Smooth muscle cell (in vitro differentiated cells): Measurements from ENCODE around the gene P2RY2. TPM values are rescaled to one million over a fixed set of nuclear protein-coding genes. Genes with fewer than 3 reads are reported as not detected.
"Not testable (repeated sequence)": the region's sequence is repeated elsewhere in the genome, so short reads cannot be mapped to it uniquely, and the experiment has no call there.

Experiments
- DNase-seq: peaks from one replicate; lab custom pipeline; 2025; ENCODE audit not compliant: unreplicated experiment; lab: John Stamatoyannopoulos, UW
- H2AFZ ChIP-seq: fragments of 200-600 bp; sonication (generic); 2 replicates; pipeline ENCODE4 v1.6.0; 2016; ENCODE audit warnings: antibody characterized with exemption, low read depth, mild to moderate bottlenecking
- H3F3A ChIP-seq: fragments of 200-600 bp; sonication (generic); 2 replicates; pipeline ENCODE4 v1.6.0; 2017; ENCODE audit warnings: antibody characterized with exemption, low read depth
- H3K27ac ChIP-seq: fragments of 200-600 bp; sonication (generic); 2 replicates; pipeline ENCODE4 v1.5.1; 2016; ENCODE audit warnings: low read depth, mild to moderate bottlenecking
- H3K27me3 ChIP-seq: fragments of 200-600 bp; sonication (generic); 2 replicates; pipeline ENCODE4 v1.6.1; 2016; ENCODE audit warnings: low read depth, mild to moderate bottlenecking
- H3K36me3 ChIP-seq: fragments of 200-600 bp; sonication (generic); 2 replicates; pipeline ENCODE4 v1.5.1; 2016; ENCODE audit warnings: low read depth
- H3K4me1 ChIP-seq: fragments of 200-600 bp; sonication (generic); 2 replicates; pipeline ENCODE4 v1.5.1; 2016; ENCODE audit warnings: low read depth
- H3K4me2 ChIP-seq: fragments of 200-600 bp; sonication (generic); 2 replicates; pipeline ENCODE4 v1.6.0; 2016; ENCODE audit warnings: mild to moderate bottlenecking
- H3K4me3 ChIP-seq: fragments of 200-600 bp; sonication (generic); 2 replicates; pipeline ENCODE4 v1.5.1; 2016; ENCODE audit warnings: mild to moderate bottlenecking
- H3K79me2 ChIP-seq: fragments of 200-600 bp; sonication (generic); 2 replicates; pipeline ENCODE4 v1.6.0; 2016; ENCODE audit warnings: low read depth, mild to moderate bottlenecking
- H3K9ac ChIP-seq: fragments of 200-600 bp; sonication (generic); 2 replicates; pipeline ENCODE4 v1.6.0; 2016; ENCODE audit warnings: low read depth
- H3K9me3 ChIP-seq: fragments of 200-600 bp; sonication (generic); replicated peaks from 2 replicates; pipeline ENCODE4 v1.5.1; 2016; ENCODE audit warnings: low read depth
- H4K20me1 ChIP-seq: fragments of 200-600 bp; sonication (generic); 2 replicates; pipeline ENCODE4 v1.6.0; 2016; ENCODE audit warnings: low read depth
- CTCF ChIP-seq: fragments of 200-600 bp; sonication (generic); IDR thresholded peaks from 2 replicates; pipeline ENCODE4 v1.5.1; 2017; ENCODE audit warnings: borderline replicate concordance, mild to moderate bottlenecking, antibody characterized with exemption; ENCODE audit not compliant: insufficient read depth, poor library complexity, severe bottlenecking
- WGBS: methylation state at CpG from one replicate; pipeline ENCODE4 v1.1.7; 2016; ENCODE audit warnings: low lambda C conversion rate; 5-methylcytosine and 5-hydroxymethylcytosine counted together
- polyA plus RNA-seq: library from polyadenylated mRNA; unstranded; fragments of >200 nt; fragmentation: Nextera tagmentation; extraction: Ambion mirVana; gene quantifications from 2 replicates; pipeline ENCODE4 v1.2.1, GENCODE V29; 2016
- total RNA-seq: library from RNA; depleted of rRNA; stranded (reverse); fragments of >200 nt; gene quantifications from 2 replicates; pipeline ENCODE4 v1.2.3, GENCODE V29; 2014

The P2RY2 gene
- total and polyA plus RNA-seq, 2 experiments from 2014 or later = 5.8 TPM; not detected in 1

GRCh38 chr11:73269459-73270015, 51.5 kb downstream of the P2RY2 start:
- TF ChIP-seq CTCF = no peak
- no peak overlapping the region for H3K9ac ChIP-seq
- no peaks in the 10 kb centered on the region for H3K9me3 ChIP-seq
- no peak for DNase-seq
- no peaks in the 10 kb centered on the region for H3K36me3 ChIP-seq
- H3K4me2 ChIP-seq = no peak overlapping the region
- WGBS = 66% methylated on average over 7 of the region's 7 CpGs
- no peaks in the 10 kb centered on the region for H3K79me2 ChIP-seq
- no peaks in the 10 kb centered on the region for H3K27me3 ChIP-seq
- H2AFZ ChIP-seq = no peak overlapping the region
- no peak overlapping the region for H3K4me3 ChIP-seq
- peaks cover 8% of the 10 kb centered on the region for H3F3A ChIP-seq
- peak overlapping the region; percentile 24 for H3K27ac ChIP-seq
- H3K4me1 ChIP-seq = peaks cover 5% of the 10 kb centered on the region
- no peaks in the 10 kb centered on the region for H4K20me1 ChIP-seq

GRCh38 chr11:73270016-73270854, 52.2 kb downstream of the P2RY2 start:
- Histone ChIP-seq H3K36me3 (no peaks in the 10 kb centered on the region), H3K4me2 (no peak overlapping the region), H3K27me3 (no peaks in the 10 kb centered on the region), H3K9ac (no peak overlapping the region), H3K27ac (peak overlapping the region; percentile 44), H3K4me3 (no peak overlapping the region), H3K79me2 (no peaks in the 10 kb centered on the region), H4K20me1 (no peaks in the 10 kb centered on the region), H3F3A (peaks cover 8% of the 10 kb centered on the region), H3K4me1 (peaks cover 5% of the 10 kb centered on the region), H3K9me3 (no peaks in the 10 kb centered on the region), H2AFZ (no peak overlapping the region)
- TF ChIP-seq CTCF = no peak
- 90% methylated on average over 7 of the region's 7 CpGs for WGBS
- no peak for DNase-seq

GRCh38 chr11:73270855-73271477, 52.9 kb downstream of the P2RY2 start:
- 60% methylated on average over 18 of the region's 18 CpGs for WGBS
- H3F3A ChIP-seq = peaks cover 8% of the 10 kb centered on the region
- no peak for DNase-seq
- peak overlapping the region; percentile 44 for H3K27ac ChIP-seq
- no peaks in the 10 kb centered on the region for H4K20me1 ChIP-seq
- no peaks in the 10 kb centered on the region for H3K27me3 ChIP-seq
- no peak overlapping the region for H3K9ac ChIP-seq
- peak overlapping the region; percentile 27 for H3K4me2 ChIP-seq
- no peaks in the 10 kb centered on the region for H3K36me3 ChIP-seq
- H2AFZ ChIP-seq = no peak overlapping the region
- H3K4me1 ChIP-seq = peaks cover 5% of the 10 kb centered on the region
- no peak for TF ChIP-seq CTCF
- H3K4me3 ChIP-seq = no peak overlapping the region
- H3K79me2 ChIP-seq = no peaks in the 10 kb centered on the region
- no peaks in the 10 kb centered on the region for H3K9me3 ChIP-seq

- WGBS = 39% methylated on average over 10 of the region's 10 CpGs
- Histone ChIP-seq H3K27ac (peak overlapping the region; percentile 44), H3K4me2 (peak overlapping the region; percentile 27), H3K9ac (peak overlapping the region; percentile 13)
- not testable (repeated sequence) for H3F3A ChIP-seq, H3K4me1 ChIP-seq, H3K79me2 ChIP-seq, H3K27me3 ChIP-seq, H3K36me3 ChIP-seq, H3K4me3 ChIP-seq, H4K20me1 ChIP-seq, H2AFZ ChIP-seq, DNase-seq, H3K9me3 ChIP-seq
Measured at GRCh38 chr11:73271478-73271865, 53.4 kb downstream of the P2RY2 start.
